ENCODE data around the gene NUP133.
A peak's percentile ranks its signal among the peaks of the same experiment; 100 is the strongest.
"Not testable (repeated sequence)": the region's sequence is repeated elsewhere in the genome, so short reads cannot be mapped to it uniquely, and the experiment has no call there.

The NUP133 gene

DNA sequence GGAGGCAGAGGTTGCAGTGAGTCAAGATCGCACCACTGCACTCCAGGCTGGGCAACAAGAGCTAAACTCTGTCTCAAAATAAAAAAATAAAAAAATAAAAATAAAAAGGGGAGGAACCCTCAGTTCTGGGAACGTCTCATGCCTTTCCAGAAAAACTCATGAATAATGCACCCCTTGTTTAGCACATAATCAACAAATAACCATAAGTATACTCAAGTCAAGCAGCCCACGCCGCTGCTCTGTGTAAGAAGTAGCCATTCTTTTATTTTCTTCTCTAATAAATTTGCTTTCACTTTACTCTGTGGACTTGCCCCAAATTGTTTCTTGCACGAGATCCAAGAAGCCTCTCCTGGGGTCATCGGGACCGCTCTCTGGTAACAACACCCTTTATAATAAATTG is 59.8 kb downstream of the NUP133 start:
- DNase-seq, result no peak

DNA sequence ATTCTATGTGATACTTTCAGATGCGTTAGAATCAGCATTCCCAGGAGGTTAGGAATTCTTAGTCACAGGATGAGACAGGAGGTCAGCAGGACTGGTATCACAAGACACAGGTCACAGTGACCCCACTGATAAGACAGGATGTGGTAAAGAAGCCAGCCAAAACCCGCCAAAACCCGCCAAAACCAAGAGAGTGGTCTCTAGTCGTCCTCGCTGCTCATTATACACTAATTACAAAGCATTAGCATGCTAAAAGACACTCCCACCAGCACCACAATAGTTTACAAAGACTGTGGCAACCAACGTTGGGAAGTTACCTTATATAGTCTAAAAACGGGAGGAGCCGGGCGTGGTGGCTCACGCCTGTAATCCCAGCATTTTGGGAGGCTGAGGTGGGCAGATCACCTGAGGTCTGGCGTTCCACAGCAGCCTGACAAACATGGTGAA is 60.3 kb downstream of the NUP133 start:
- DNase-seq, result no peak

DNA sequence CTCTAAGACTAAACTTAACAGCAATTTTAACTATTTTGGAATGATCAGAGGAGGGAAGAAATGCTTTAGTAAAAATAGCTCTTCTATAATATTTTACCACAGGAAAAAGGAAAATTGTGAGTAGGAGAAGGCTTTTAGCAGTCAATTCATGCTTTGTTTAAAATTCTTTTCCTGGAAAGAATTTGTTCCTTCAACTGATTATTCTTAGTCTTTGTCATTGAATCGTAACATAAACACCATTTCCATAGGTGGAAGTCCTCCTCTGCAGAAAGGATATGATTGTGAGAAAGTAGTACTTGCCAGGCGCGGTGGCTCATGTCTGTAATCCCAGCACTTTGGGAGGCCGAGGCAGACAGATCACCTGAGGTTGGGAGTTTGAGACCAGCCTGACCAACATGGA is 62.3 kb downstream of the NUP133 start:
- no peak for DNase-seq

DNA sequence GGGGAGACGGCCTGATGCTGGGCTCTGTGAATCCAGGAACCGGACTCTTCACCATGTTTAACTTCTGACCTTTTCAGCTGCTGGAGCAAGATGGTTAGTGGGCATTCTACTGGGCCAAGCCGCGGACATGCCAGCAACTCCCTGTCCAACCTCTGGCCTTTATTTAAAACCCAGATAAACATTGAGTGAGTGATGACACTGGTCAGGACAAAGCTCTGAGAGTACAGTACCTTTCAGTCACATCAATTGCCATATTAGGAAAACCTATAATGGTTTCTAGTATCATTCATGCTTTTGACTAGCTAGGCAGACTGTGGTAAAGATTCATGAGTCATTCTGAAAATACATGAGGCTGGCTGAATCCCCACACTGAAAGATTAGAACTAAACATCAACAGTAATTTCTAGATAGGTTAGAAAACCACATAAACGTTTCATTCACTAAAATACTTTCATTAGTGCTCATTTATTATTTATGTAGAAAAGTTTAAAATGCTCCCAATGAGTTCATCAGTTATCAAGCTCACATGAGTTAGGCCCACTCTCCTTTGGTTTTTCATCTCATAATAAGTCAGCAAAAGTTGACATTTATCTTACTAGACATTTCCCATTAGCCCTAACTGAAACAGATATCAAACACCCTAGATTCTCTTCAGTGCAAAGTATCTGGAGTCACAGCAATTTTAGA is 67.1 kb downstream of the NUP133 start:
- DNase-seq, result no peak

DNA sequence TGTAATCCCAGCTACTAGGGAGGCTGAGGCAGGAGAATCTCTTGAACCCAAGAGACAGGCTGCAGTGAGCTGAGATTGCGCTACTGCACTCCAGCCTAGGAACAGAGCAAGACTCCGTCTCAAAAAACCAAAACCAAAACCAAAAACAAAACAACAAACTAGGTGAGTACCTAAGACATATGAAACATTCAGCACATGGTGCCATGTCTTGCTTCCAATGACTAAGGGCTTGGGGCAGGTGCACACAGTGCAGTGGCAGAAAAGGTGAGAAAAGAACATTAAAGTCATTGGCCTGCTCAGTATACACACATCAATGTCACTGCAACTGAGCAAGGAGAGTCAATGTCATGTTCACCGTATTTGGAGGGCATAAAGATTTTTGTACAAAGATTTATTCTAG is 70.1 kb downstream of the NUP133 start:
- no peak for DNase-seq

DNA sequence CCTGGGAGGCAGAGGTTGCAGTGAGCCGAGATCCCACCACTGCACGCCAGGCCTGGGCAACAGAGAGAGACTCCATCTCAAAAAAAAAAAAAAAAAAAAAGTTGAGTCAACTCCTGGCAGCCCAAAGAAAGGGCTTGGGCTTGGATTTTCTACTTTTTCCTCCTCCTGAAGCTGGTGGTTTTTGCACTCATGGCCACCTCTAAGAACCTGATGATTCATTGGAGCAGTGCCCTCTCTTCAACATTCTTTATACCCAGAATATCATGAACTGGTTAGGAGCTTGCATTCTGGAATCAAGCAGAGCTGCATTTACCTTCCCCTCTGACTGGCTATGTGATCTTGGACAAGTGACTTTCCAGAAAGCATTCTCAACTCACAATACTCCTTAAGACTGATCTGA is 70.7 kb downstream of the NUP133 start:
- DNase-seq, result no peak

DNA sequence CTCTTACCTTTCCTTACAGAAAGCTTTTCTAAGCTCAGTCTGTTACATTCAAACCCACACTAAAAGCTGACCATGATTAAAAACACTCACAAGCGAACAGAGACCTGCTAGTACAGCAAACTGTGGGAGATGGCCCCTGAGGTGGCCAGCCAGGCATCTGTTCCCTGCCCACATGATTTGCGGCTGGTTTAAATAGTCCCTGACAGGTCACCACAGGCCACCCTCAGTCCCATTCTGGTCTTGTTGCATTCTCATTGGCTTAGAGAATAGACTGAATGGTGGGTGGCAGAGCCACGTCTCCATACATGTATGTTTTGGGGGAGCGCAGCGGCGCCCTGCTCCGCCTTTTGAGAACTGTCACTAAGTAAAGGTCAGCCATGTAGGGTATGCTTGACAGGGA is 71.9 kb downstream of the NUP133 start:
- no peak for DNase-seq

DNA sequence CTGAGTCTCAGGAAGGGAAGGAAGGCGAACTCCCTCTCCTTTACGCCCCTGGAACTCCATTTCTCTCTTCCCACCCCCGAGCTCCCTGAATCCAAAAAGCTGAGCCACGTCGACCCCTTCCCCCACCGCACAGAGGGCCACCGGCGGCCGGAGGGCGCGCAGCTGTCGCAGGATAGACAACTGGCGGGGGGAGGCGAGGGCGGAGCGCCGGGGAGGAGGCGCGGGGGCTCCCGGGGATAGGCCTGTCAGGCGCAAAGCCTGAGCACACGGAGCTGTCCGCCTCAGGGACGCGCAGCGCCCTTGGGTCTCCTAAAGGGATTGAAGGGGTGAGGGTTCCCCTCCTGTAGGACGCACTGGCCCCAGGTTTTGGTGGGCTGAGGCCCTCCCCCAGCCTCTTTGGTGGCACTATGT is 73.5 kb downstream of the NUP133 start:
- peak; percentile 64 to 78 for DNase-seq

DNA sequence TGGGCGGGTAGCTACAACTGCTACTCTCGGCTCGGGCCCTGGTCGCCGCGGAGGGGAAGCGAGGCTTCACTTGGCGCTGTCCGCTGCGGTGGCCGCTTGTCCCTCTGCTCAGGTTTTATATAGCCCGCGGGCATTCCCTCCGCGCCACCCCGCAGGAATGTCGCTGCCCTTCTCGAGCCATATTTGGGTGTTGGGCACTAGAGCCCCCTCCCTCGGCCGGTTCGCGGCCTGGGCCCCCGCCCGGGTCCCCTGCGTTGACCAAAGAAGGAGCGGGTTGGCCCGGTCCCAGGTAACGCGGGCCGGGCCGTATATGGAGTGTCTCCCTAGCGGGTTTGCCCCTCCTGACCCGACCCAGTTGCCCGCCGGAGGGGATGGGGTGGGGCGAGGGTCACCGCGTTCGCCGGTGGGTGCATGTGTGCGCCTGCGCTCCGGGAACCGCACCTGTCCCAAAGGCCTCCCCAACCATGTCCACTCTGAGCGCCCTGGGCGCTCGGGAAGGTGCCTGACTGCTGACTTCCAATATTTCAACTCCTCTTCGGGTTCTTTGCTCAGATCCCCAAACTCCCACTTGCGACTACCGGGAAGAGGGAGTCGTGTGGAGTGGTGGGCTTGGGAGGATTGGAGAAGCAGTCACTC is 74.0 kb downstream of the NUP133 start, which contains the start of gene ACTA1:
ACTA1 (minus strand) TSS at position 90 of the 636 bp plus-strand sequence. CDS start 979 bp downstream, outside the sequence.
- no peak for DNase-seq

DNA sequence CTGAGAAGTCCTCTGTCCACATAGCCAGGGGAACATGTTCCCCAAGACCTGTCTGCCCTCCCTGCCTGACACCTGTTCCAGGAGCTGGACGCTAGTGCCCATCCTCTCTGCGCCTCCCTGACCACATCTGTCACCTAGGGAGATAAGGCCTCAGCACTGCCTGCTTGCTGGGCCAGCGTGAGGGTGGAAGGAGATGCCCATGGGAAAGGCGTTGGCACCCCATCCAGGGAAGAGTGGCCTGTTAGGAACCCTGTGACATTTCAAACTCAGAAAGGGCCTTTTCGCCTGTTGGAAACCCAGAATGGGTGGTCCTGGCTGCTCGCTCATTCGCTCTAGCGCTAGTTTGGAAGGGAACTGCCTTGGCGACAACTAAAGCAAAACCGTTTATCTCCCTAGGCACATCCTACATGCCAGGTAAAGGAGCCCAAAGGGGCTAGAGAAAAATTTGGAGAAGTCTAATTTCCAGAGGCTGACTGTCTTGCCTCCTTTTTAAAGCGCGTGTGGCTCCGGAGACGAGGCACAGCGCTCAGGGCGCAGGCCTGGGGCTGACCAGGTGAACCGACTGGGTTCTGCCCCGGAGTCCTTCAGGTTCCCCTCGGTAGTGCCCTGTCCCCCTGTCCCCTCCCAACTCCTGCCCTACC is 74.7 kb downstream of the NUP133 start:
- DNase-seq, result no peak

DNA sequence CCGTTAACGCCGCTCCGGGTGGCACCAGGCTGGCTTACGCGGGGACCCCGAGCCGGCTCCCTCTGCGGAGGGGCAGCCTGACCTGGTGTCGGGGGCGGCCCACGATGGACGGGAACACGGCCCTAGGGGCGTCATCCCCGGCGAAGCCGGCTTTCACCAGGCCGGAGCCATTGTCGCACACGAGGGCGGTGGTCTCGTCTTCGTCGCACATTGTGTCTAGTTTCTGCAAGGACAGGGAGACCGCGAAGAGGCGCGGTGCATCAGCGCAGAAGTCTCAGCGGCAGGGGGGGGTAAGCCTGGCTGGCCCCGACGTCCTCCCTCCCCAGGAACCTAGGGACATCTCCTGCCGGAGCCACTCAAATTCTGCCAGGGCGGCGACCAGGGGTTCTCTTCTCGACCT is 75.2 kb downstream of the NUP133 start:
- no peak for DNase-seq

DNA sequence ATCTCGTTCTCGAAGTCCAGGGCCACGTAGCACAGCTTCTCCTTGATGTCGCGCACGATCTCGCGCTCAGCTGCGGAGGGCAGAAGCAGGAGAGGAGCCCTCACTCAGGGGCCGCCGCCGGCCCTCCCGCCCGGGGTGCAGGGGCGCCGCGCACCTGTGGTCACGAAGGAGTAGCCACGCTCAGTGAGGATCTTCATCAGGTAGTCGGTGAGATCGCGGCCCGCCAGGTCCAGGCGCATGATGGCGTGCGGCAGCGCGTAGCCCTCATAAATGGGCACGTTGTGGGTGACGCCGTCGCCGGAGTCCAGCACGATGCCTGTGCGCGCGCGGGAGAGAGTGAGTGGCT is 76.1 kb downstream of the NUP133 start:
- DNase-seq, result no peak

DNA sequence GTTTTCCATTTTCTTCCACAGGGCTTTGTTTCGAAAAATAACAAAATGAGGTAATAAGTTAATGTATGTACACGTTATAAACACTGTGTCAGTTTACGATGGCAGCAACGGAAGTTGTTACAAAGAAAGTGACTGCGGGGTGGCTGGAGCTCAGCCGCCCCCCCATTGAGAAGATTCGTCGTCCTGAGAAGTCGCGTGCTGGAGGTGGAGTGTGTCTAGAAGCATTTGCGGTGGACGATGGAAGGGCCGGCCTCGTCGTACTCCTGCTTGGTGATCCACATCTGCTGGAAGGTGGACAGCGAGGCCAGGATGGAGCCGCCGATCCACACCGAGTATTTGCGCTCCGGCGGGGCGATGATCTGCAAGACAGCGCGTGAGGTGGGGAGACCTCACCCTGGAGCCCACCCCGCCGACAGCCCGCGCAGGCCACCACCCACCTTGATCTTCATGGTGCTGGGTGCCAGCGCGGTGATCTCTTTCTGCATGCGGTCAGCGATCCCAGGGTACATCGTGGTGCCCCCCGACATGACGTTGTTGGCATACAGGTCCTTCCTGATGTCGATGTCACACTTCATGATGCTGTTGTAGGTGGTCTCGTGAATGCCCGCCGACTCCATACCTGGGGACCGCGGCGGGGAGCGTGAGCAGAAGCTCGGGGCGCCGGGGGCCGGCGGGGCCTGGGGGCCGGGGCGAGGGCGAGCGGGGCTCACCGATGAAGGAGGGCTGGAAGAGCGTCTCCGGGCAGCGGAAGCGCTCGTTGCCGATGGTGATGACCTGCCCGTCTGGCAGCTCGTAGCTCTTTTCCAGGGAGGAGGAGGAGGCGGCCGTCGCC is 76.6 kb downstream of the NUP133 start:
- DNase-seq, result no peak

DNA sequence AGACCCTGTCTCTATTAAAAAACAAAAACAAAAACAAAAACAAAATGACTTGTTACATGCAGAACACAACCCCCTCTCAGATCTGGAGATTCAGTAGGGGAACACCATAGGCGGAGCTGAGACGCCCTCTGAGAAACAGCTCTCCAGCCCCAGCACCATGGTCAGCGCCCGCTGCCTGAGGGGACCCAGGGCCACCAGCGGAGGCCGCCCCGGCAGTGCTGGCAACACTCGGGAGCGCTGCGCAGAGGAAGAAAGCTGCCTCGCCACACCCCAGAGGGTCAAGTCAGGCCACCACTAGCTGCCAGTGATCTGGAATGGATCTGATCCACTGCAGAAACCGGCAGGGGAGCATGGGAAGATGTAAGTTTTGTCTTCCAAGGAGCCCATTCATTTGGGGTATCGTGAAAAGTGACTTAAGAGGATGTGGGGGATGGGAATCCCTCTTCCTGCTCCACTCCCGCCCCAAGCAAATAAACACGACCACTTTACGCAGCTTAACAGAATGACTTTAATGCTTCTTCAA is 77.3 kb downstream of the NUP133 start:
- DNase-seq, result no peak

DNA sequence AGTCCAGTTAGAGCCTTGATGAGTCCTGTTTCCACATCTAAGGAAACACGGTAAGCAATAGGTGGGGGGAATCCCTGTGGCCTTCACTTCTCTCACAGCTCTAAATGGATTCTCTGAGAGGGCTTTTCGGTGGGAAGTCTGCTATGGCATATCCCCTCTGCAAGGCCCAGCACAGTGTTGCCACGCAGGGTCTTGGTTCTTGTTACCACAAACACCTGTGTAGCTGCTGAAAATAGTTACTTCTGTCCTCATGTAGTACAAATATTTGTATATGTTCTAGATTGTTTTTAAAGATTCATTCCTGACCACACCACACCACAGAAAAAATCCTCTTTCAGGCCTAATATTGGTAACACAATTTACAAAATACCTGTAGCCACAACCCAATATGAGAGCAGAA is 79.9 kb downstream of the NUP133 start:
- no peak for DNase-seq

DNA sequence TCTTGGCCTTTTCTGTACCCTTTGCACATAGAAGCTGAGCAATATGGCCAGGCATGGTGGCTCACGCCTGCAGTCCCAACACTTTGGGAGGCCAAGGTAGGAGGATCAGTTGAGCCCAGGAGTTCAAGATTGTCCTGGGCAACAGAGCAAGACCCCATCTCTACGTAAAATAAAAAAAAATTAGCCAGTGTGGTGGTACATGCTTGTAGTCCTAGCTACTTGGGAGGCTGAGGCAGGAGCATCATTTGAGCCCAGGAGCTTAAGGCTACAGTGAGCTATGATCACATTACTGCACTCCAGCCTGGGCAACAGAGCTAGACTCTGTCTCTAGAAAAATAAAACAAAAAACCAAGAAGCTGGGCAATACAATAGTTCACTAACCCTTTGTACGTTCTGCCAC is 80.6 kb downstream of the NUP133 start:
- no peak for DNase-seq

DNA sequence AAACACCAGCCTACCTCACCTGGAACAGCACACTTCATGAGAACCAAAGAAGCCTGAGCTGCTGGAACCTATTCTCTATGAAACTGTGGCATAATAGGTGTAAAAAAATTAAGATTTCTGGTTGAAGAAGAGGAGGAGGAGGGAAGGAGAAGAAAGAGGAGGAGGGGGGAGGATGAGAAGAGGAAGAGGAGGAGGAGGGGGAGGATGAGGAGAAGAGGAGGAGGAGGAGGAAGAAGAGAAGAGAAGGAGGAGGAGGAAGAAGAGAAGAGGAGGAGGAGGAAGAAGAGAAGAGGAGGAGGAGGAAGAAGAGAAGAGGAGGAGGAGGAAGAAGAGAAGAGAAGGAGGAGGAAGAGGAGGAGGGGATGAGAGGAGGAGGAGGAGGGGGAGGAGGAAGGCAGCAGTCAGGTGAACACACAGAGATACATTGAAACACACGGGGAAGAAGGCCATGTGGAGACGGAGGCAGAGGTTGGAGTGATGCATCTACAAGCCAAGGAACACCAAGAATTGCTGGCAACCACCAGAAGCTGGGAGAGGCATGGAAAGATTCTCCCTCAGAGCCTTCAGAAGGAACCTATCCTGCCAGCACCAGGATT is 82.5 kb downstream of the NUP133 start:
- DNase-seq, result no peak

DNA sequence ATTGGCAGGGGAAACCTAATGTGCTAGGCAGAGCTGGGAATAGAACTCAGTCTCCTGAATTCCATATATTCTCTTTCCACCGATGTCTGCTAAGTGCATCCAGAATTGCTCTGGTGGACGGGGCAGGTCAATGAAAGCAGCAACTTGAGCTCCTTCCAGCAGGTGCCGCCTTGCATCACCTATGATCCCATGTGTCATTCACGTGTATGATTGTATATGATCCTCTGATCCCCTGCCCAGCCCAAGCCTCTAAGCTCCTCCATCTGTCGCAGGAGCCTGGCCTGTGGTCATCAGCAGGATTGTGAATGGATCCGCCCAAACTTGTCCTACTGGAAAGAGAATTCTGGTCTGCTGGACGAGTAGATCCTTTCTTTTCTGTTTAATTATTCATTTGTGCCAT is 87.4 kb downstream of the NUP133 start:
- peak; percentile 82 to 92 for DNase-seq

DNA sequence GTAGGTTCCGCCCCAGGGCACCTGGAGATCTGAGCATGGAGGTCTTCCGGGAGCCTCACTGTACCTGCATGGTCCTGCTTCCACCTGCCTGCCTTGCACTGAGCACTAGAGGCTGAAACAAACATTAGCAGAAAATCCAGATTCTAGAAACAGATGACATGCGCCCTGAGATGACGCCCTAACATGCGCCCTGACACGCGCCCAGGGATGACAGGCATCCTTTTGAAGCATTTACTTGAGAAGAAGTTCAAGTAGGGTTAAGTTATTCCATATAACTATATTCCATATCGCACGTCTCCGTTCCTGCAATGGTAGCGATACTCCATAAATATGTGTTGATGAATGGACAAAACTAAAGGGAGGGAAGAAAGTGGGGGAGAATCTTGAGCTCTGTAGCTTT is 87.9 kb downstream of the NUP133 start:
- DNase-seq, result no peak

DNA sequence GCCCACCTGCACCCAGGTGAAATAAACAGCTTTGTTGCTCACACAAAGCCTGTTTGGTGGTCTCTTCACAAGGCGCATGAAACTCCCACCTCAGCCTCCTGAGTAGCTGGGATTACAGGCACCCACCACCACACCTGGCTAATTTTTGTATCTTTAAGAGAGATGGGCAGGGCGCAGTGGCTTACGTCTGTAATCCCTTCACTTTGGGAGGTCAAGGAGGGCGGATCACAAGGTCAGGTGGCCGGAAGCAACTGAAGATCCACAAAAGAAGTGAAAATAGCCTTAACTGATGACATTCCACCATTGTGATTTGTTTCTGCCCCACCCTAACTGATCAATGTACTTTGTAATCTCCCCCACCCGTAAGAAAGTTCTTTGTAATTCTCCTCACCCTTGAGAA is 89.6 kb downstream of the NUP133 start:
- DNase-seq, result not testable (repeated sequence)

DNA sequence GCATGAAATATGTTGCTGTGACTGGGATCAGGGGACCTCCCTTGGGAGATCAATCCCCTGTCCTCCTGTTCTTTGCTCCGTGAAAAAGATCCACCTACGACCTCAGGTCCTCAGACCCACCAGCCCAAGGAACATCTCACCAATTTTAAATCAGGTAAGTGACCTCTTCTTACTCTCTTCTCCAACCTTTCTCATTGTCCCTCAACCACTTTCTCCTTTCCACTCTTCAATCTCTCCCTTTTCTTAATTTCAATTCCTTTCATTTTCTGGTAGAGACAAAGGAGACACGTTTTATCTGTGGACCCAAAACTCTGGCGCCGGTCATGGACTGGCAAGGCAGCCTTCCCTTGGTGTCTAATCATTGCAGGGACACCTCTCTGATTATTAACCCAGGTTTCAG is 95.3 kb downstream of the NUP133 start:
- not testable (repeated sequence) for DNase-seq

DNA sequence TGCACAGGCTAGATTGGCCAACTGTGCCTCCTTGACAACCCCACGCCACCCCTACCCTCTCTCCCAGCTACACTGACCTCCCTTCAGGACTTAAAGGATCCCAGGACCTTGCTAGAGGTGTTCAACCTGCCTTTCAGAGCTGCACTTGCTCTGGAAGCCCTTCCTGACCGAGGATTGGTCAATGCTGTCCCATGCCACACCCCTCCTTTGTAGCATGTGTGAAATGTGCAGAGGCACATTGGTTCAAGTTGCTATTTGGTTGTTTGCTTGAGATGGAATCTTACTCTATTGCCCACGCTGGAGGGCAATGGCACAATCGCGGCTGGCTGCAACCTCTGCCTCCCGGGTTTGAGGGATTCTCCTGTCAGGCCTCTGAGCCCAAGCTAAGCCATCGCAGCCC is 96.1 kb downstream of the NUP133 start:
- DNase-seq, result no peak
